OCI-LY1 (cell line): ENCODE results near the gene PIP5K1C.
"Not testable (repeated sequence)": the region's sequence is repeated elsewhere in the genome, so short reads cannot be mapped to it uniquely, and the experiment has no call there.

Source experiments
- H2AFZ ChIP-seq: fragments of 200-600 bp; sonication (generic), shearing (Covaris generic); 2 replicates; pipeline ENCODE4 v1.6.0; 2014; ENCODE audit warnings: antibody characterized with exemption, mild to moderate bottlenecking, low read length
- H3F3A ChIP-seq: fragments of 200-600 bp; sonication (generic), shearing (Covaris generic); 2 replicates; pipeline ENCODE4 v1.6.0; 2014; ENCODE audit warnings: mild to moderate bottlenecking, antibody characterized with exemption, low read length, moderate library complexity; ENCODE audit not compliant: insufficient read depth
- H3K27ac ChIP-seq: fragments of 200-600 bp; sonication (generic); 2 replicates; pipeline ENCODE4 v1.5.1; 2014; ENCODE audit warnings: low read length, mixed run types, mild to moderate bottlenecking, low read depth; ENCODE audit not compliant: poor library complexity, severe bottlenecking
- H3K27me3 ChIP-seq: fragments of 200-600 bp; sonication (generic); 2 replicates; pipeline ENCODE4 v1.6.0; 2014; ENCODE audit warnings: antibody characterized with exemption, mild to moderate bottlenecking, low read length, moderate library complexity; ENCODE audit not compliant: insufficient read depth
- H3K36me3 ChIP-seq: fragments of 200-600 bp; sonication (generic); 2 replicates; pipeline ENCODE4 v1.6.1; 2014; ENCODE audit warnings: mild to moderate bottlenecking, antibody characterized with exemption, low read length, moderate library complexity, mixed read lengths; ENCODE audit not compliant: insufficient read depth
- H3K4me1 ChIP-seq: fragments of 200-600 bp; sonication (generic); 2 replicates; pipeline ENCODE4 v1.5.1; 2014; ENCODE audit warnings: mild to moderate bottlenecking, low read length, moderate library complexity; ENCODE audit not compliant: insufficient read depth, severe bottlenecking
- H3K4me2 ChIP-seq: fragments of 200-600 bp; sonication (generic), shearing (Covaris generic); 2 replicates; pipeline ENCODE4 v1.6.1; 2014; ENCODE audit warnings: low read length
- H3K4me3 ChIP-seq: fragments of 200-600 bp; sonication (generic); 2 replicates; pipeline ENCODE4 v1.5.1; 2014; ENCODE audit warnings: low read length, low read depth, mild to moderate bottlenecking, mixed read lengths; ENCODE audit not compliant: poor library complexity, severe bottlenecking
- H3K79me2 ChIP-seq: fragments of 200-600 bp; shearing (Covaris generic); 2 replicates; pipeline ENCODE4 v1.6.1; 2016; ENCODE audit warnings: mixed run types, low read length, mixed read lengths; ENCODE audit not compliant: insufficient read depth
- H3K9ac ChIP-seq: fragments of 200-600 bp; sonication (generic), shearing (Covaris generic); 2 replicates; pipeline ENCODE4 v1.6.1; 2014; ENCODE audit warnings: mild to moderate bottlenecking, low read length, mixed read lengths
- H3K9me2 ChIP-seq: fragments of 200-600 bp; sonication (generic), shearing (Covaris generic); 2 replicates; pipeline ENCODE4 v1.6.1; 2014; ENCODE audit warnings: low read depth, mild to moderate bottlenecking, low read length, mixed read lengths
- H3K9me3 ChIP-seq: fragments of 200-600 bp; shearing (Covaris generic); 2 replicates; pipeline ENCODE4 v1.6.1; 2014; ENCODE audit warnings: low read length, mixed read lengths
- H4K20me1 ChIP-seq: fragments of 200-600 bp; sonication (generic), shearing (Covaris generic); 2 replicates; pipeline ENCODE4 v1.6.0; 2016; ENCODE audit warnings: mild to moderate bottlenecking, low read length; ENCODE audit not compliant: insufficient read depth
- EZH2 ChIP-seq: fragments of 200-600 bp; sonication (generic), shearing (Covaris generic); IDR thresholded peaks from 2 replicates; pipeline ENCODE4 v1.8.0; 2017; ENCODE audit warnings: borderline replicate concordance, mixed run types, mild to moderate bottlenecking, antibody characterized with exemption, low read length, moderate library complexity, mixed read lengths
- TF ChIP-seq, protein P1 (sequence below): fragments of 200-600 bp; sonication (generic), shearing (Covaris generic); IDR thresholded peaks from 2 replicates; pipeline ENCODE4 v1.5.1; 2017; ENCODE audit warnings: mild to moderate bottlenecking, antibody characterized with exemption, low read length, moderate library complexity, mixed read lengths

PIP5K1C gene

DNA sequence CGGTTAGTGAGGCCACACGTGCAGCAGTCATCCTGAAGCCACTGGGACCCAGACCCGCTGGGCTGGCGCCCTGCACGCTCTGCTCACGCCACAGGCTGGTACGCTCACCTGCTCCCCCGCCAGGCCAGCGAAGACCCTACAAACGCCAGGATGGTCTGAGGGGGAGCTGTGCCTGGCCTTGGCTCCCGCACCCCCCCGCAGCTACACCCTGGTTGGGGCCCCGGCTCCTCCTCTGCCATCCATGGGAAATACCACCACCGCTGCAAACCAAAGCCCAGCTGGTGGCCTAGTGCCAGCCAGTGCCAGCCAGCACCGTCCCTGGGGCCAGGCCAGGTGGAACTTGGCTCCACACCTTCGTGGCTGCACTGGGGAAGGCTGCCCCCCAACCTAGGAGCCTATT is 50.4 kb downstream of the PIP5K1C start:
- TF ChIP-seq EZH2 = no peak
- TF ChIP-seq, protein P1, sequence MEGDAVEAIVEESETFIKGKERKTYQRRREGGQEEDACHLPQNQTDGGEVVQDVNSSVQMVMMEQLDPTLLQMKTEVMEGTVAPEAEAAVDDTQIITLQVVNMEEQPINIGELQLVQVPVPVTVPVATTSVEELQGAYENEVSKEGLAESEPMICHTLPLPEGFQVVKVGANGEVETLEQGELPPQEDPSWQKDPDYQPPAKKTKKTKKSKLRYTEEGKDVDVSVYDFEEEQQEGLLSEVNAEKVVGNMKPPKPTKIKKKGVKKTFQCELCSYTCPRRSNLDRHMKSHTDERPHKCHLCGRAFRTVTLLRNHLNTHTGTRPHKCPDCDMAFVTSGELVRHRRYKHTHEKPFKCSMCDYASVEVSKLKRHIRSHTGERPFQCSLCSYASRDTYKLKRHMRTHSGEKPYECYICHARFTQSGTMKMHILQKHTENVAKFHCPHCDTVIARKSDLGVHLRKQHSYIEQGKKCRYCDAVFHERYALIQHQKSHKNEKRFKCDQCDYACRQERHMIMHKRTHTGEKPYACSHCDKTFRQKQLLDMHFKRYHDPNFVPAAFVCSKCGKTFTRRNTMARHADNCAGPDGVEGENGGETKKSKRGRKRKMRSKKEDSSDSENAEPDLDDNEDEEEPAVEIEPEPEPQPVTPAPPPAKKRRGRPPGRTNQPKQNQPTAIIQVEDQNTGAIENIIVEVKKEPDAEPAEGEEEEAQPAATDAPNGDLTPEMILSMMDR = no peak
- H3K27ac ChIP-seq = no peak overlapping the region

DNA sequence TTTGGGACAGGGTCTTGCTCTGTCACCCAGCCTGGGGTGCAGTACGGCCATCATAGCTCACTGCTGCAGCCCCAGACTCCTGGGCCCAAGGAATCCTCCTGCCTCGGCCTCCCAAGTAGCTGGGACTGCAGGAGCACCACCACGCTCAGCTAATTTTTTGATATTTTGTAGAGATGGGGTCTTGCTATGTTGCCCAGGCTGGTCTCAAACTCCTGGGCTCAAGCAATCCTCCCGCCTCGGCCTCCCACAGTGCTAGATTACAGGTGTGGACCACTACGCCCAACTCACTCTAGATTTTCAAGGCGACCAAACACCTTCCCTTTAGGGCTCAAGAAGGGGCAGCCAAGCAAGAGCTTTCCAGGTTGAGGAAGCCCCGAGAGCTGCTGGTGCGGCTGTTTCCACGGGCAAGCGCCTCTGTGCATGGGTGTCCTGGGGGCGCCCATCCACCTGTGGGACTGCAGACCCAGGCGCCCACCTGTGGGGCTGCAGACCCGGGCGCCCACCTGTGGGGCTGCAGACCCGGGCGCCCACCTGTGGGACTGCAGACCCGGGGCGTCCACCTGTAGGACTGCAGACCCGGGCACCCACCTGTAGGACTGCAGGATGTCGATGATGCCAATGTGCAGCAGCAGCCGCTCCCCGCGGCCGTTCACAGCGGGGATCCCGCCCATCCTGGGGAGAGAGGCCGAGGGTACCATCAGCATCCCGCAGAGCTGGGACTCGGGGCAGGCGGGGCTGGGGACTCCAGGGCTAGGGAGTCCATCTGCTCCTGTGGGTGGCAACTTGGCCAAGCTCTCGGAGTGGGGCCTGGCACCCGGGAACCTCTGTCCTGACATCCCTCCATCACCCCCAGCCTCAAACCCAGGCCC is 52.0 kb downstream of the PIP5K1C start:
- Histone ChIP-seq H4K20me1 (no peaks in the 10 kb centered on the region), H3K9me2 (no peaks in the 10 kb centered on the region), H3K27me3 (no peaks in the 10 kb centered on the region), H3K36me3 (no peaks in the 10 kb centered on the region), H3K4me3 (no peak overlapping the region), H3K4me2 (no peak overlapping the region), H3K4me1 (no peaks in the 10 kb centered on the region), H3K79me2 (no peaks in the 10 kb centered on the region), H3K9me3 (no peaks in the 10 kb centered on the region), H2AFZ (no peak overlapping the region), H3K27ac (no peak overlapping the region), H3F3A (no peaks in the 10 kb centered on the region), H3K9ac (no peak overlapping the region)
- TF ChIP-seq EZH2 = no peak
- TF ChIP-seq, protein P1 = no peak

More for the DNA sequence above, 50.4 kb downstream of the PIP5K1C start:
- Histone ChIP-seq H3K27me3 (no peaks in the 10 kb centered on the region), H3K4me3 (no peak overlapping the region), H3F3A (no peaks in the 10 kb centered on the region), H3K36me3 (no peaks in the 10 kb centered on the region), H3K4me2 (no peak overlapping the region), H3K9ac (no peak overlapping the region), H3K9me3 (no peaks in the 10 kb centered on the region), H4K20me1 (no peaks in the 10 kb centered on the region), H2AFZ (no peak overlapping the region), H3K79me2 (no peaks in the 10 kb centered on the region), H3K9me2 (no peaks in the 10 kb centered on the region), H3K4me1 (no peaks in the 10 kb centered on the region)

DNA sequence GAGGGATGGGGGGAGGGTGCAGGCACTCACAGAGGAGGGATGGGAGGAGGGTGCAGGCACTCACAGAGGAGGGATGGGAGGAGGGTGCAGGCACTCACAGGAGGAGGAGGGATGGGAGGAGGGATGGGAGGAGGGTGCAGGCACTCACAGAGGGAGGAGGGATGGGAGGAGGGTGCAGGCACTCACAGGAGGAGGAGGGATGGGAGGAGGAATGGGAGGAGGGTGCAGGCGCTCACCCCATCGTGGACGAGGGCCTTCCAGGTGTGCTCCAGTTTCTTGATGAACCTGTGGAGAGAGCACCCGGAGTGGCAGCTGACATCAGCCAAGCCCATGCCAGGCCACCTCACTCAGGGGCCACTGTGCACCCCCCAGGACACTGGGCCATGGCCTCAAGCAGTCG is 53.2 kb downstream of the PIP5K1C start:
- H3K36me3 ChIP-seq, H3K9me2 ChIP-seq, H3K4me3 ChIP-seq, H3K79me2 ChIP-seq, H3K9ac ChIP-seq, H2AFZ ChIP-seq, H3F3A ChIP-seq, H3K9me3 ChIP-seq, H4K20me1 ChIP-seq, H3K27ac ChIP-seq, H3K4me2 ChIP-seq, H3K27me3 ChIP-seq, H3K4me1 ChIP-seq: not testable (repeated sequence)
